Right renal pelvis (tissue), 4 donors: Measurements from ENCODE around the gene TEX52. TPM values are rescaled to one million over a fixed set of nuclear protein-coding genes. Genes with fewer than 3 reads are reported as not detected.

ENCODE experiments used
- DNase-seq, 4 donors: peaks; one replicate each; pipeline ENCODE4 v3.0.0-alpha.2; 2013; ENCODE audit warnings: low read depth in 4 of 4, low spot score in 3 of 4, missing footprints in 1 of 4
- polyA plus RNA-seq, 4 donors: library from polyadenylated mRNA; unstranded; fragments of 120-200 nt; gene quantifications; one replicate each; pipeline ENCODE4 v1.2.1, GENCODE V29; 2013; ENCODE audit not compliant: insufficient read length in 4 of 4

Gene TEX52
- polyA plus RNA-seq, result under 1 TPM; 0.40 to 0.80 (median 0.64) TPM

- DNase-seq, result no peak
Observed at GRCh38 chr12:2857021-2857431, at the start of gene TEX52. Gene TEX52, minus strand, starts transcription at chr12:2857039. Its CDS starts 13 bp downstream, at chr12:2857026.

GRCh38 chr12:2904260-2904659 lies 47.4 kb upstream of the TEX52 start:
- no peak for DNase-seq

DNA sequence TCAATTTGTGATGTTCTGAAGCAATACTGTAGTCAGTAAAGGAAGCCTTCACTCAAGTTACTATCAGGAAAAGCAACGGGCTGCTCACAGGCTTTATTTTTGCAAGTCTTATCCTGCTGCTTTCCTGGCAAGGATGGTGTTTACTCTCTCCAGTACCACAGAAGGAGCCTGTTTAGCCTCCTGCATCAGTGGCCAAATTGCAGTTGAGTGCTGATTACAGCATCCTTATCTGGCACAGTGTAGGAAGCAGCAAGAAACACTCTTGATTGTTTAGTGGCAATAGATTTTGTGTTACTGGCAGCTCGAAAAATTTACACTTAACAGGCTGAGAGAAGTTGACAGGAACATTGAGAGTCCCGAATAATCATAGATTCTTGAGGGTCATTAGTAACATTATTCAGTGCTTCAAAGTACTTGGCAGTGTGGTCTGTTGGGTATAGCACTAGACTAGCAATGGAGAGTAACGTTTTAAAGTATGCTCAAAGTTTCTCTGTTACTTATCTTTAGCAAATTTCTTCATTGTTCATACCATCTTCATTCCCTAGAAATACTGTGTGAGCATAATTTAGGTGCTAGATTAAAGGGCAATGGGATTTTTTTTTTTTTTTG lies 45.5 kb upstream of the TEX52 start:
- DNase-seq, result no peak

- no peak for DNase-seq
Observed at GRCh38 chr12:2900642-2901041, 43.8 kb upstream of the TEX52 start.

- no peak for DNase-seq
Observed at GRCh38 chr12:2897418-2897817, 40.6 kb upstream of the TEX52 start.

GRCh38 chr12:2895511-2895910 lies 38.7 kb upstream of the TEX52 start:
- no peak for DNase-seq

- DNase-seq, result no peak
Observed at GRCh38 chr12:2895051-2895451, 38.2 kb upstream of the TEX52 start.

- DNase-seq, result no peak
Observed at GRCh38 chr12:2893007-2893406, 36.2 kb upstream of the TEX52 start.

DNA sequence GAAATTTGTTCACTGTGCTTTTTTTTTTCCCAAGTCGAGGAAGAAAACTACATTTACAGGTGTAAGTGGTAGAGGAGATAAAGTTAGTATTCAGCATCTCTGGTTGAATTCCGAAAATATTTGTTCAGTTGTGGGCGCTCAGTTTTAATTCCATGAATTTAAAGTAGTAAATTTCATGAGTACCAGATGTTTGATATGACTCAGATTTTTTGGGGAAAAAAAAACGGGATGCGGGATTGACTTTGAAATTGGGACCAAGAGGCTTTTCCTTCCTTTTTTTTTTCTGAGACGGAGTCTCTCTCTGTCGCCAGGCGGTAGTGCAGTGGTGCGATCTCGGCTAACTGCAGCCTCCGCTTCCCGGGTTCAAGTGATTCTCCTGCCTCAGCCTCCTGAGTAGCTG lies 35.4 kb upstream of the TEX52 start:
- no peak for DNase-seq

DNA sequence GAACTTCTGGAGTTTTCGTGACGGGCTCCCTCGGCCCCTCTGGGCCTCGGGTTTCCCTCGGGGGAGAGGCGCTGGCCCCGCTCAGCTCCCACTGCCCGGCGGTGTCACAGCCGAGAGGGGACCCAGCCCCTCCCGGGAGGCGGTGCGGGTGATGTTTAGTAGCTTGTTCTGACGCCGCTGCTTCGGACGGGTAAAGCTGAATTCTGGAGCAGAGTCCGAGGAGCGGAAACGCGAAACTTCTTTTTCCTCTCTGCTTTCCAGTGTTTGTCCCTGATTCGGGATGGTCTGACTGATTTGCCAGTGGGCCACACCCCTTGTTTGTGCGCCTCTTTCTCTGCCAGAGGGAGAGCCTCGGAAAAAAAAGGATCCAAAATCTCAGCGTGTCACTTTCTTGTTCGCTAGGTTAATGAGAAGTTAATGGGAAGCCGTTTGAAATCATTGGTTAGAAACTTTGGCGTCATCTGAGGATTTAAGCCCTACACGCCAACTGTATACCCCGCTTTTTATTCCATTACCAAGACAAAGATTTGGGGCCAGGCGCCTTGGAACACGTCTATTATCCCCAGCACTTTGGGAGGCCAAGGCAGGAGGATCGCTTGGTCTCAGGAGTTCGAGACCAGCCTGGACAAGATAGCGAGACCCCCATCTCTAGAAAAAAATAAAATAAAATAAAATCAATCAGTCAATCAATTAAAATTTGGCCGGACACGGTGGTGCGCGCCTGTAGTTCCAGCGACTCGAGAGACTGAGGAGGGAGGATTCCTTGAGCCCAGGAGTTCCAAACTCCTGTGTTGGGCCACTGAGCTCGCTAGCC lies 34.6 kb upstream of the TEX52 start:
- peak in 1 of 4 donors; percentile 53 for DNase-seq

DNA sequence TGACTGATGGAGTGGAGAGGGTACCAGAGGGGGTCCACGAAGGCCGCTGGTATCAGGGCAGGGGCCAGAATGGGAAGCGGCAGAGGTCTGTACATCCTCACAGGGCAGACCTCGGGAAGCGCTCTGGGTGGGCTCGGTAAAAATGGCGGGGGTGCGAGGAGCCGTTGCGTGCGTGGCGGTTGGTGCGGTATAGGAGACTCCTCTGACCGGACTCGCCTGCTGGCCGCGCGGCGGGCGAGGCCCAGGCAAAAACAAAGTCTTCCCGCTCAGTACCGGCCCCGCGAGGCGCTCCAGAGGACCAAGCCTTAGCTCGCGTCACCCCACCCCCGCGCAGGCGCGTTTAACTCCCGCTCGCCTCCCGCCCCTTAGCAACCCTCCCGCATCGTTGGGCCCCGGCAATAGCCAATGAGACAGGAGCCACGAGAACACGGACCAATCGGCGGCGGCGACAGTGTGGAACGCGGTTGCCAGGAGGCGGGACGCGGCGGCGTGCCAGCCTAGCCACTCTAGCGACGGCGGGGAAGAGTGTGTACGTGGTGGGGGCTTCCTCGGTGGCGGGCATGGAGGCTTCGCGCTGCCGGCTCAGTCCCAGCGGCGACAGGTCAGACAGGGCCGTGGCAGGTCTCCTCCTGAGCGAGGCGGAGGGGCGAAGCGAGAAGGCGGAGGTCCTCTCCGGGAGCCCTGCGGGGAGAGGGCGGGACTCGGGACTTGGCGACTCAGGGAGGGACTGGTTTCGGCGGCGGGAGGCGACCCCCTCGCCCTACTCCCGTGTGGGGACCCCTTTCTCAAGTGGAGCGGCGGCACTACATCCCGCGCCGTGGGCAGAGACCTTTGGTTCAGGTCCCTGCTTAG lies 33.8 kb upstream of the TEX52 start, which contains the start of gene TULP3:
TSS of gene TULP3 (plus strand) at position 504 of the 852 bp plus-strand sequence. CDS start at position 561, 57 bp downstream.
- peak; percentile 95 to 97 (median 96) for DNase-seq

- DNase-seq, result no peak
Observed at GRCh38 chr12:2890001-2890387, 33.2 kb upstream of the TEX52 start.

- peak in 1 of 4 donors; percentile 4 for DNase-seq
Observed at GRCh38 chr12:2886768-2887450, 30.1 kb upstream of the TEX52 start.

DNA sequence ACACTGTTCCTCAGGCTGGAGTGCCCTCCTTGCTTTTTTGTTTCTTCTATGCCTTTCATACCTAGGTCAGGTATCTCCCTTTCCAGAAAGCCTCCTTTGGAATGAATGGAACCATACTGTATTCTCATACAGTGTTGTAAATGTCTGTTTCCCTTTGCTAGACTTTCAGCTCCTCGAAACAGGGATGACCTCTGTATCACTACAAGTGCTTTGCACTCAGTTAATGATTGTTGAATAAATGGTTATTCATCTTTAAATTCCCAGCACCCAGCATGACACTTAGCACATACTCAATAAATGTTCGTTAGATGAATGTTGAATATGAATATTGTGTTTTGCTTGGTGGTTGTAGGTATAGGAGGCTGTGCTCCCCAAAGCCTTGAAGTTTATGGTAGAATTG lies 28.0 kb upstream of the TEX52 start:
- DNase-seq, result no peak

DNA sequence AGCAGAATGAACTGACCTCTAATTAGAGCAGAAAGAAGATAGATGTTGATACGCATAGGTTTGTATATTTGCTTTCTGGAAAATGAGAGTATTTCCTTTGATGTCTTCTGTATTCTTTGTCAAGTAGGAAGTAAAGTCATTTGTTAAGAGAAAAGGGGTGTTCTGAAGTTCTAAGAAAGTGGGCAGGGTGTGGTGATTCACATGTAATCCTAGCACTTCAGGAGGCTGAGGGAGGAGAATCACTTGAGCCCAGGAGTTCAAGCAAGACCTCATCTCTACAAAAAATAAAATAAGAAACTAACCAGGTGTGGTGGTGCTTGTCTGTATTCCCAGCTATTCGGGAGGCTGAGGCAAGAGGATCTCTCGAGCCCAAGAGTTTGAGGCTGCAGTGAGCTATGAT lies 23.0 kb upstream of the TEX52 start:
- no peak for DNase-seq

GRCh38 chr12:2877953-2878732 lies 21.3 kb upstream of the TEX52 start:
- no peak for DNase-seq

DNA sequence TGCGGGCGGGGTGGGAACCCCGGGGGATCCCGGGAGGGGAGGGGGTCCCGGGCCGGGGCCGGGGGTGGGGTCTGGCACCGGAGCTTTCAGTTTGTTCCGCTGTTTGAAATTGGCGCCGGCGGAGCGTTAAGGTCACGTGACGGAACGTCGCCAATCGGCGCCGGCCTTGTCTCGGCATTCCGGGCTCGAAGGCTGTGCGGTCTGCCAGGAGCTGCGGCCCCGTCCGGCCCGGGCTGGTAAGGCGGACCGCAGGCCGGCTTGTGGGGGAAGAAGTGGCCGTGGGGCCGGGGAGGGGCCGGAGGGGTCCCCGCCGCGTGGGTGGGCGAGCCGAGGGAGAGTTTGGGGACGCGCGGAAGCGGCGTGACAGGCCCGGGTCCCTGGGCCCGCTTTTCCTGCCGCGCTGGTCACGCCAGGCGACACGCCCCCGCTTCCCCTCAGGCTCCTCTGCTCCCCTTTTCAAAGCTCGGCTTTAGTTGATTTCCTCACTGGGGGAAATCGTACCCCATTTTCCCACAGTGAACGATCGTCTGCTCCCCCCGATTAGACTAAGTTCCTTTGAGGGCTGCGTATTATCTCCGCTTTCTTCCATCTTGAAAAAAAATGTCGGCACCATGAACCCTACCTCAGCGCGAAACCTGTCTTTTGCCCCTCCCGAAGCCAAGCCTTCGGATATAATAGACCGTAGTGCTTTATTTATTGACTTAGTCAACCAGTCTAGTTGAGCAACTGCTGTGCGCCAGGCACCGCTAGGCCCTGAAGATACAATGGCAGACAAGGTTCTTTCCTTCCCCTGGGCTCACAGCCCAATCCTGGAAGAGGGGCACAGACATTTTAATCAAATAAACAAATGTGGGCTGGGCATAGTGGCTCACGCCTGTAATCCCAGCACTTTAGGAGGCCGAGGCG lies 20.5 kb upstream of the TEX52 start, which contains the start of the genes FOXM1 and RHNO1:
TSS of gene FOXM1 (minus strand) at position 128 of the 906 bp plus-strand sequence. CDS start 2,696 bp downstream, outside the sequence.
TSS of gene RHNO1 (plus strand) at position 177 of the 906 bp plus-strand sequence. CDS start 8,144 bp downstream, outside the sequence.
- peak; percentile 81 to 86 (median 82) for DNase-seq

- no peak for DNase-seq
Observed at GRCh38 chr12:2876431-2877046, 19.7 kb upstream of the TEX52 start.
